Measurements from ENCODE around the gene NBEAL2.

Gene NBEAL2

DNA sequence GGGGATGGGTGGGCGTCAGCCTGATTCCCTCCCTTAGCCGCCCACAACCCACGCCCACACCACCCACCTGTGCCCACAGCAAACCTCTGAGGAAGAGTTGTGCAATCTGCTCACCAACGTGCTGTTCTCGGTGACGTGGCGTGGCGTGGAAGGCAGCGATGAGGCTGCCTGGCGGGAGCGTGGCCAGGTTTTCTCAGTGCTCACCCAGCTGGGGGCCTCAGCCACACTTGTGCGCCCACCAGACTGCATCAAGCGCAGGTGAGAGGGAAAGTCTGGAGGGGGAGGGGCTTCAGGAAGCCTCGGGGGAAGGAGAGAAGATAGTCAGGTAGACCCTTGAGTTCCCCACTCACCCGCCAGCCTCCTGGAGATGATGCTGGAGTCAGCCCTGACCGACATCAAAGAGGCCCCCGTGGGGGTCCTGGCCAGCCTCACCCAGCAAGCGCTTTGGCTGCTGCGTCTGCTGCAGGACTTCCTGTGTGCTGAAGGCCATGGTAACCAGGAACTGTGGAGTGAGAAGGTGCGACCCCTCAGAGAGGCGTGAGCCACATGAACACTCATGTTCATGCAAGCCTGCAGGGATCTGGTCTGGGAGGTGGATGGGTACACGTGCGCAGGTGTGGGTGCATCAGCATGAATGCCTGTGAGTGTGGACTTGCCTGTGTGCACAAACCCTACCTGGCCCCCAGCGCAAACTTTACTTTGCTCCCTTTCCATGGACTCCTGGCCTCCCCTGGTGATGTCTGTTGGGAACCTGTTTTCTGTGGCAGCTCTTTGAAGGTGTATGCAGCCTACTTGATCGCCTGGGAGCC is 21.7 kb downstream of the NBEAL2 start:
- DNase-seq: no peak

DNA sequence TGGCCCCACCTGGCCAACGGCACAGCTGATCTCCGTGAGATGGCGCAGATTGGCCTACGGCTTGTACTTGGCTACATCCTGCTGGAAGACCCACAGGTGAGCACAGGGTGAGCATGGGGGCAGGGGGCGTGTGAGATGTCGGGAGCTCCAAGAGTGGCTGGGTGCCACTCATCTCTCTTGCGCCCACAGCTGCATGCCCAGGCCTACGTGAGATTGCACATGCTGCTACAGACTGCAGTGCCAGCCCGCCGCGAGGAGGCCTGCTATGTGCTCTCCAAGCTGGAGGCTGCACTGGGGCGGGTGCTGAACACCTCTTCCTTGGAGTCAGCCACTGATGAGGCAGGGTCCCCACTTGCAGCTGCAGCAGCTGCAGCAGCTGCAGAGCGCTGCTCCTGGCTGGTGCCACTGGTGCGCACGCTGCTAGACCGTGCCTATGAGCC is 22.3 kb downstream of the NBEAL2 start:
- no peak for DNase-seq

DNA sequence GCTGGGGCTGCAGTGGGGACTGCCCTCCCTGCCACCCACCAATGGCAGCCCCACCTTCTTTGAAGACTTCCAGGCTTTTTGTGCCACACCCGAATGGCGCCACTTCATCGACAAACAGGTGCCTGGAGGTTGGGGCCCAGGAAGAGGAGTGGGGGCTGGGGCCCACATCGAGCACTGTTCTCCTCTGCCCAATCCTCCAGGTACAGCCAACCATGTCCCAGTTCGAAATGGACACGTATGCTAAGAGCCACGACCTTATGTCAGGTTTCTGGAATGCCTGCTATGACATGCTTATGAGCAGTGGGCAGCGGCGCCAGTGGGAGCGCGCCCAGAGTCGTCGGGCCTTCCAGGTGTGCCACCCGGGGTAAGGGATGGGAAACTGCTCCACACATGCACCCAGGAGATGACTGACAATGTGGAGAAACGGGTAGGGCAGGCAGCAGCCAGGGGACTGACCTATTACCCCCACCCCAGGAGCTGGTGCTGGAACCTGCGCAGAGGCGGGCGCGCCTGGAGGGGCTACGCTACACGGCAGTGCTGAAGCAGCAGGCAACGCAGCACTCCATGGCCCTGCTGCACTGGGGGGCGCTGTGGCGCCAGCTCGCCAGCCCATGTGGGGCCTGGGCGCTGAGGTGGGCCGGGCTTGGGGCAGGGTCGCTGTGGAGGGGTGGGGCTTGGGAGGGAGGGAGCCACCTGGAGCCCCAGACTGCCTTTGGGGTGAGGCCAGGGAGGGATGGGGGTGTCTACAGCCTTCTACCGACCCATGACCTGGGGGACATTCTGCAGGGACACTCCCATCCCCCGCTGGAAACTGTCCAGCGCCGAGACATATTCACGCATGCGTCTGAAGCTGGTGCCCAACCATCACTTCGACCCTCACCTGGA is 22.9 kb downstream of the NBEAL2 start:
- DNase-seq: no peak

DNA sequence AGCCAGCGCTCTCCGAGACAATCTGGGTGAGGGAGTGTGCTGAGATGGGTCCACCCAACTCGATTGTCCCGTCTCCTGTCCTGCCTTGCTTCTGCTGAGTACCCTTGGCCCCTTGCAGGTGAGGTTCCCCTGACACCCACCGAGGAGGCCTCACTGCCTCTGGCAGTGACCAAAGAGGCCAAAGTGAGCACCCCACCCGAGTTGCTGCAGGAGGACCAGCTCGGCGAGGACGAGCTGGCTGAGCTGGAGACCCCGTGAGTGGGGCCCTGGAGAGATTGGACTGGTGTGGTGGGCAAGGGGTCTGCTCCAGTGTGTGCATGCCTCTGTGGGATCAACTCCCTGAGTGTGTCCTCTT is 23.6 kb downstream of the NBEAL2 start:
- no peak for DNase-seq

DNA sequence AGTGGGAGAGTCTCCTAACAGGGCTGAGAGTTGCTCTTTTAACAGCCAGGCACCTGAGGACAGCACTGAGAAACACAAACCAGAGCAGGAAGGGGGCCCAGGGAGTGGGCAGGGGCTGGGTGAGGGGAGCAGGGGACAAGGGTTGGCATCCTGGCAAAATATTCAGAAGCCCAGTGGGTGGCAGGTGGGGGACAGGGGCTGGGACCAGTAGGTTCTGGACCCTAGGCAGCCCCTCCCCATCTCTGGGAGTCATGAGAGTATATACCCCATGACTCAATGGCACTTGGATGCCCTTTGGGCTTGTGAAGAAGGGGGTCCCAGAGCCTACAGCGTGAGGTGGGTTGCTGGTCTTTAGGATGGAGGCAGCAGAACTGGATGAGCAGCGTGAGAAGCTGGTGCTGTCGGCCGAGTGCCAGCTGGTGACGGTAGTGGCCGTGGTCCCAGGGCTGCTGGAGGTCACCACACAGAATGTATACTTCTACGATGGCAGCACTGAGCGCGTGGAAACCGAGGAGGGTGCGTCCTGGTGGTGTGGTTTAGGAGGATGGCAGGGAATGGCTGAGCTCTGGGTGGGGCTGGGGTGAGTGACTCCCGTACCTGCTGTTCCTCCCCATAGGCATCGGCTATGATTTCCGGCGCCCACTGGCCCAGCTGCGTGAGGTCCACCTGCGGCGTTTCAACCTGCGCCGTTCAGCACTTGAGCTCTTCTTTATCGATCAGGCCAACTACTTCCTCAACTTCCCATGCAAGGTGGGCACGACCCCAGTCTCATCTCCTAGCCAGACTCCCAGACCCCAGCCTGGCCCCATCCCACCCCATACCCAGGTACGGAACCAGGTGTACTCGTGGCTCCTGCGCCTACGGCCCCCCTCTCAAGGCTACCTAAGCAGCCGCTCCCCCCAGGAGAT is 24.2 kb downstream of the NBEAL2 start:
- DNase-seq: no peak

DNA sequence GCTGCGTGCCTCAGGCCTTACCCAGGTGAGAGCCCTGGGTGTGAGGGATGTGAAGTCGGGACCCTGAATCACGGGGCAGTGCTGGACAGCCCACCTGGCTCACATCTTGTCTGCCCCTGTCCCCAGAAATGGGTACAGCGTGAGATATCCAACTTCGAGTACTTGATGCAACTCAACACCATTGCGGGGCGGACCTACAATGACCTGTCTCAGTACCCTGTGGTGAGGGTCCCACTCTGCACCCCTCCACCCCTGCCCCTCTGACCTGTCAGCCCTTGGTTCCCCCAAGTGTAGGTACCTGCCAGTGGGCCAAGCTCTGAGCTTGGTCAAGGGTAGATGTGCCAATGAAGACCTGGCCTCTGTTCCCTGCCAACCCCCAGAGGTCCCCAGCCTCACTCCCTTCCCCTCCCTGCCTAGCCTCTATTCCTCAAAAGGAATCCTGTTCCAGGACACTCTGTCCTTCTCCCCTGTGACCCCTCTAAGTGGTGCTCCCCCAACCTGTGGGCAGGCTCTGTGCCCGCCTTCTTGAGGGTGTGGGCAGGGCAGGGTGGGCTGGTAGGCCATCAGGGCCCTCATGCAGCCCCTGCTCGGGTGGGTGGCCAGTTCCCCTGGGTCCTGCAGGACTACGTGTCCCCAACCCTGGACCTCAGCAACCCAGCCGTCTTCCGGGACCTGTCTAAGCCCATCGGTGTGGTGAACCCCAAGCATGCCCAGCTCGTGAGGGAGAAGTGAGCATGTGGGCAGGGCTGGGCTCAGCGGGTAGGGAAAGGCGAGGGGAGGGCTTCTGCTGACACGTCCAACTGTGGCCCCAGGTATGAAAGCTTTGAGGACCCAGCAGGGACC is 25.1 kb downstream of the NBEAL2 start:
- no peak for DNase-seq

DNA sequence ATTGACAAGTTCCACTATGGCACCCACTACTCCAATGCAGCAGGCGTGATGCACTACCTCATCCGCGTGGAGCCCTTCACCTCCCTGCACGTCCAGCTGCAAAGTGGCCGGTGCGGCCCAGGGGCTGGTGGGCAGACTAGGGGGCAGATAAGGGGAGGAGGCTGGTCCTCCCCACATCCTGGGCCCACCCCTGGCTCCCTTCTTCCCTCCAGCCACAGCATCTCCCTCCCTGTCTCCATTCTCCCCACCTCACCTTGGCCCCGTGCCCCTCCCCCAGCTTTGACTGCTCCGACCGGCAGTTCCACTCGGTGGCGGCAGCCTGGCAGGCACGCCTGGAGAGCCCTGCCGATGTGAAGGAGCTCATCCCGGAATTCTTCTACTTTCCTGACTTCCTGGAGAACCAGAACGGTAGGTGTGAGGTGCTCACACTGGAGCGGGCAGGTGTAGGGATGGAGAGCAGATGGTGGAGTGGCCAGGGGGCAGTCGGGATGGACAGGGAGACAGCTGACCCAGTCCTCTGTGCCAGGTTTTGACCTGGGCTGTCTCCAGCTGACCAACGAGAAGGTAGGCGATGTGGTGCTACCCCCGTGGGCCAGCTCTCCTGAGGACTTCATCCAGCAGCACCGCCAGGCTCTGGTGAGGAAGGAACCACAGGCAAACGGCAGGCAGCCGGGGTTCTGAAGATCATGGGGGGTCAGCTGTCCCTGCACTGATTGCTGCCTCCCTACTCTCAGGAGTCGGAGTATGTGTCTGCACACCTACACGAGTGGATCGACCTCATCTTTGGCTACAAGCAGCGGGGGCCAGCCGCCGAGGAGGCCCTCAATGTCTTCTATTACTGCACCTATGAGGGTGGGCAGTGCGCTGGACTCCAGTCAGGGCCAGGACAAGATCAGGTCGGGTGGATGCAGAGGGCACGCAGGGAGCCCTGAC is 26.0 kb downstream of the NBEAL2 start:
- DNase-seq: no peak

DNA sequence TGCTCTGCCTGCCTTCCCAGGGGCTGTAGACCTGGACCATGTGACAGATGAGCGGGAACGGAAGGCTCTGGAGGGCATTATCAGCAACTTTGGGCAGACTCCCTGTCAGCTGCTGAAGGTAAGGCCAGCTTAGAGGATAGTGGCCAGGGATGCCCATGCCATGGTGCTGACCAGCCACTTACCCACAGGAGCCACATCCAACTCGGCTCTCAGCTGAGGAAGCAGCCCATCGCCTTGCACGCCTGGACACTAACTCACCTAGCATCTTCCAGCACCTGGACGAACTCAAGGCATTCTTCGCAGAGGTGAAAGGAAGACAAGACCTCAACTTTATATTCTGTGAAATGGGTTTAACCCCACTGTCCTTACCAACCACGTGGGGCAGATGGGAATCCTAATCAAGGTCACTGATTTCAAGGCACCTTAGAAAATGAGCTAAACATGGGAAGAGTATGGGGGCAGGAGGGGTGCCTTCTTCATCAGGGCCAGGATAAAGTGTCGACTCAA is 26.7 kb downstream of the NBEAL2 start:
- no peak for DNase-seq

DNA sequence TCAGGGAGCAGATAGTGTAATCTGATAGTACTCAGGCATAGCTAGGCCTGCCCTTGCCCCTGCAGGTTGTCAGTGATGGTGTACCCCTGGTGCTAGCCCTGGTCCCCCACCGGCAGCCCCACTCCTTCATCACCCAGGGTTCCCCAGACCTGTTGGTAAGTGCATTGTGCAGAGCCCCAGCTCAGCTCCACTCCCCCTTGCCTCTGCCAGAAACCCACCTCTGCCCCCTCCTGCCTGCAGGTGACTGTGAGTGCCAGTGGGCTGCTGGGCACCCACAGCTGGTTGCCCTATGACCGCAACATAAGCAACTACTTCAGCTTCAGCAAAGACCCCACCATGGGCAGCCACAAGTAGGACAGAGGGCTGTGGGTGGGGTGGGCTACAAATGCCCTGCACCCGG is 27.5 kb downstream of the NBEAL2 start:
- DNase-seq: no peak

DNA sequence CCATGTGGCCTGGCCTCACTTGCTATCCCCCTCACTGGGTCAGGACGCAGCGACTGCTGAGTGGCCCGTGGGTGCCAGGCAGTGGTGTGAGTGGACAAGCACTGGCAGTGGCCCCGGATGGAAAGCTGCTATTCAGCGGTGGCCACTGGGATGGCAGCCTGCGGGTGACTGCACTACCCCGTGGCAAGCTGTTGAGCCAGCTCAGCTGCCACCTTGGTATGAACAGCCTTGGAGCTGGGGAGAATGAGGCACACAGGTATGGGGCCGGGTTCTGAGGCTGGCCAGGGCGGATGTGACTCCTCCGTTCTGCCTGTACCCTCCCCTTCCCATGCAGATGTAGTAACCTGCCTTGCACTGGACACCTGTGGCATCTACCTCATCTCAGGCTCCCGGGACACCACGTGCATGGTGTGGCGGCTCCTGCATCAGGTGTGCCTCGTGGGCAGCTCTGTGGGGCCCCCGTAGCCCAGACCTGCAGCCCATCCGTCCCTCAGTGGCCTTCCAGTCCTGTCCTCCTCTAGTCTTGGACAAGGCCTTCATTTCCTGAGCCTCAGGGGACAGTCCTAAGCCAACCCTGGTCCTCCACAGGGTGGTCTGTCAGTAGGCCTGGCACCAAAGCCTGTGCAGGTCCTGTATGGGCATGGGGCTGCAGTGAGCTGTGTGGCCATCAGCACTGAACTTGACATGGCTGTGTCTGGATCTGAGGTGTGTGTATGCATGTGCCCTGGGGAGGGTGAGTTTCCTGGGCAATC is 28.2 kb downstream of the NBEAL2 start:
- no peak for DNase-seq

DNA sequence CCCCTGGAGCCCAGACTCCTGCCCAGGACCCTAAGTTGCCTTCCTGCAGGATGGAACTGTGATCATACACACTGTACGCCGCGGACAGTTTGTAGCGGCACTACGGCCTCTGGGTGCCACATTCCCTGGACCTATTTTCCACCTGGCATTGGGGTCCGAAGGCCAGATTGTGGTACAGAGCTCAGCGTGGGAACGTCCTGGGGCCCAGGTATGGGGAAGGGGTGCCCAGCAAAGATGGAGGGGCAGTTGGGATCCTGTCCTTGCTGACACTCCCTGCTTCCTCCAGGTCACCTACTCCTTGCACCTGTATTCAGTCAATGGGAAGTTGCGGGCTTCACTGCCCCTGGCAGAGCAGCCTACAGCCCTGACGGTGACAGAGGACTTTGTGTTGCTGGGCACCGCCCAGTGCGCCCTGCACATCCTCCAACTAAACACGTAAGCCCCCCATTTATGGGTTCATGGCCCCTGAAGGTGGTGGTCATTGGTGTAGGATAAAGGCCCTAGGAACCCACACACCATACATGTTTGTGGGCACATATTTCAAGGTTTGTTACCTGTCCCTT is 28.8 kb downstream of the NBEAL2 start:
- DNase-seq: no peak

DNA sequence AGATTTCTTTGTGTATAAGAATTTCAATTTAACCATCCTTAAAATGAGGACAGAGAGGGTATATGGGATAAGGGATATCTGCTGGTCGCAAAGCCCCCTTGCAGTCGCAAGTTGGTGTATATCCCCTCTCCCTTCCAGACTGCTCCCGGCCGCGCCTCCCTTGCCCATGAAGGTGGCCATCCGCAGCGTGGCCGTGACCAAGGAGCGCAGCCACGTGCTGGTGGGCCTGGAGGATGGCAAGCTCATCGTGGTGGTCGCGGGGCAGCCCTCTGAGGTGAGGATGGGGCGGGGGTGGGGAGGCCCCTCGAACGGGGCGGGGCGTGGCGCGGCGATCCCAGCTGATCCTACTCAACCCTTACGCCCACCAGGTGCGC is 29.4 kb downstream of the NBEAL2 start:
- no peak for DNase-seq

DNA sequence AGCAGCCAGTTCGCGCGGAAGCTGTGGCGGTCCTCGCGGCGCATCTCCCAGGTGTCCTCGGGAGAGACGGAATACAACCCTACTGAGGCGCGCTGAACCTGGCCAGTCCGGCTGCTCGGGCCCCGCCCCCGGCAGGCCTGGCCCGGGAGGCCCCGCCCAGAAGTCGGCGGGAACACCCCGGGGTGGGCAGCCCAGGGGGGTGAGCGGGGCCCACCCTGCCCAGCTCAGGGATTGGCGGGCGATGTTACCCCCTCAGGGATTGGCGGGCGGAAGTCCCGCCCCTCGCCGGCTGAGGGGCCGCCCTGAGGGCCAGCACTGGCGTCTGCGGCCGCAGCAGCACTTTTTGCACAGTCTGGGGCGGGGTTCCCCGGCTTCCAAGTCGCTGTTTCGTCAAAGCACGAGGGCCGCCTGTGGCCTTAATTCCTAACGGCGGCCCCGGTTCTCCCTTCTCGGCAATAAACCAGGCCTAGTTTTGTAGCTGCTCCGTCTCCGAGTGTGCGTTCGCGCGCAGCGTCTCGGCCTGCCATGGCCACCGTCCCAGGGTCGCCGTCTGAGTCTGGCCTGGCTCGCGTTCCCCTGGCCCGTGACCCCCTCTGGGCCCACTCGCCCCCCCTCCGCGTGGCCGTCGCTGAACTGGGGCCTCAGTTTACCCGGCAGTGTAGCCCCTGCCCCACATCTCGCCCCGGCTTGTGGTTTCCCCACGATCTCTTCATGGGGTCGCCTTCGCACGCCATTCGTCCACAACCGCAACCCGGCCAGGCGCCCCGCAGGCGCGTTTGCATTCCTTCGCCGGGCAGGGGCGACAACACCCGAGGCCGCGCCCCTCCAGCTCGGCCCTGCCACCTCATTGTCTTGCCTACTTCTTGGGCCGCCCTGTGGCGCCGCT is 30.0 kb downstream of the NBEAL2 start:
- DNase-seq: peak; percentile 95

DNA sequence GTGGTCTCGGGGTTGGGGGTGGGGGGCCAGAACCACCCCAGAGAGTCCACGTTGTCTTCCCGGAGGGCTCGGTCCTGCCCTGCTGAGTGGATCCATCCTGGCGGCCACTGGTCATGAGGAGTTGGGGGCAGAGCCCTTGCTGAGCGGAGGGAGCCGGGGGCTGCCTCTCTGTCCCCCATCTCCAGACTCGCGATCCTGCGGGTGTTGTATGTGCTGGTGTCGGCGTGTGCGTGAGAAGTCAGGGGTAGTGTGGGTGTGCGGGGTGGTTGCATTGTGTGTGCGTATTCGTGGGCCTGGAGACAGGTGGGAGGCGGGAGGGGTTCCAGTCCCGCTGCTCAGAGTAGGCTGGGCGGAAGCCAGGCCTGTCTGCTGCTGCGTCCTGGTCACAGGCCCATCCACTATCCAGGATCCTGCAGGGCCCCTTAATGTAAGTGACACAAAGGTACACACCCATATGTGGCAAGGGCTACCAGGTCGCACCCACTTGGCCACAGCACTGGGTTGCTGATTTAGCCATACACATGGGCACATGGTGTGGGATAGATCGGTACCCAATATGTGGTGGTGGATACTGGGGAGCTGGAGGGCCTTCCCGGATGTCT is 30.7 kb downstream of the NBEAL2 start:
- DNase-seq: no peak

DNA sequence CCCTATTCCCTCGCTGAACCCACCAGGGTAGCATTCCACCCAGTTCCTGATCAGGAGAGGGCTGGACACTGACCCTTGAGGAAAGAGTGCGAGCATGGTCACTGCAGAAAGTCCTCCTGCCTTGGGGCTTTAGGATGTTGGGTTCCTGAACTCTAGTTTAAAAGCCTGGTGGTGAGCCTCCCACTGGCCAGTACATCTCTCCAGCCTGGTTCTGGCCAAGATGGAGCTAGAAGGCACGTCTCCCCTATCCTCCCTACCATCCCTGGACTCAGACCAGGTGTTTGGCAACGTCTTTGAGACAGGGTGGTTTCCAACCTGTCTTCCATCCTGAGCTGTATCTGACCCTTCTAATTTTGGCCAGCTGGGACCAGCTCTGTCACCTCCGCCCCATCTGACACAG is 31.4 kb downstream of the NBEAL2 start:
- DNase-seq: no peak

DNA sequence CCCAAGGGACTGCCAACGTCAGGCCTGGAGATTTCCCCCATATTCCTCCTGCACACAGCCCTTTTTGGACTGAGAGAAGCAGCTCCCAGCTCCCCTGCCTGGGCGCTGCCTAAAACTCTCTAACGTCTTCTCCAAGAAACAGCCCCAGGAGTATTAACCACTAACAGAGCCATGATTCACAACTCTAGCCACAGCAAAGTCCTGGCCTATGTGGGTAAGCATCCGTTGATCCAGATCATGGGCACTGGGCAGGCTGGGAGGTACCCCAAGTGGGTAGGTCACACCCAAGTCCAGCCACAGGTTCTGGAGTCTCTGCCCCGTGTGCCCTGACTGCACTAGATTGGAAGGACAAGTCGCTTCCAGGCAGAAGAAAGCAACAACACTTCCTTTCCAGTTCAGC is 31.9 kb downstream of the NBEAL2 start:
- no peak for DNase-seq

DNA sequence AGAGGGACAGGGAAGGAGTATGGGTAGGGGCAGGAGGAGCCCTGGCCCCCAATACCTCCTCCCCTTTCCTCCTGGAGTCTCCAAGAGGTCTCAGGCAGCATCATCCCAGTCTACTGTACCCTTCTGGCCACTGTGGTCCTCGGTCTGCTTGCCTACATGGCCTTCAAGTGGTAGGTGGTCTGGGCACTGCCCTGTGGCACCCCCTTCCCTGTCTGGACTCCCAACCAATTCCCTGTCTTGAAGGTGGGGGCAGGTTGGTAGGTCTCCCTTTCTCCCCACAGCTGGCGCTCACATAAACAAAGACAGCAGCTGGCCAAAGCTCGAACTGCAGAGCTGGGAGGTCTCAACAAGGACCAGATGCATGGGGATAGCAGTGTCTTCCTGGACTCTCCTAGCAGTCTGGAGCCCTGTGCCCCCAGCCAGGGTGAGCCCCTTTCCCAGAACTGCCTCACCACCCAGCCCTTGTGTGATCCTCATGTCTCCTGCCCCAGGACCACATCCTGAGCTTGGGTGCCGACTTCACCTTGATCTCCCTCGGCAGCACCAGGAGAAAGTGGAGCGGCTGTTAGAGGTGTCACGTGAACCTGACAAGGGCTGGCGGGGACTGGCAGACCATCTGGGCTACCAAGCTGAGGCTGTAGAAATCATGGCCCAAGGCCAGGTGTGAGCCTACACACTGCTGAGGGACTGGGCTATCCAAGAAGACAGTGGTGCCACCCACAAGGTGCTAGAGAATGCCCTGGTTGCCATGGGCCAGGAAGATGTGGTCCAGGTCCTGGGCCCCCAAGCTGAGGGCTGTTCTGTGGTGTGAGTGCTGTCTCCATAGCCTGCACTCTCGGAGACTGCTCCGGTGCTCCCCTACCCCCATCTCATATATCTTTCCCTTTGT is 33.1 kb downstream of the NBEAL2 start:
- peak; percentile 58 for DNase-seq
